Colonic mucosa (tissue), 4 donors: Measurements from ENCODE around the gene GFM2. TPM values are rescaled to one million over a fixed set of nuclear protein-coding genes. Genes with fewer than 3 reads are reported as not detected.

Experiments
- DNase-seq: peaks from one replicate; pipeline ENCODE4 v3.0.0-alpha.2; 2020
- H3K27ac ChIP-seq: fragments of 200-600 bp; one replicate; pipeline ENCODE4 v1.8.0; 2021
- H3K27me3 ChIP-seq: fragments of 200-600 bp; one replicate; pipeline ENCODE4 v1.8.0; 2021
- H3K36me3 ChIP-seq: fragments of 200-600 bp; one replicate; pipeline ENCODE4 v1.8.0; 2021
- H3K4me1 ChIP-seq: fragments of 200-600 bp; one replicate; pipeline ENCODE4 v1.8.0; 2021; ENCODE audit warnings: mild to moderate bottlenecking
- H3K4me3 ChIP-seq: fragments of 200-600 bp; one replicate; pipeline ENCODE4 v1.8.0; 2021
- H3K9ac ChIP-seq, 2 donors: one replicate each; pipeline ENCODE4 v1.7.0; 2013; ENCODE audit warnings: control low read depth in 2 of 2, low read depth in 2 of 2, low read length in 2 of 2
- H3K9me3 ChIP-seq: fragments of 200-600 bp; one replicate; pipeline ENCODE4 v1.8.0; 2021
- CTCF ChIP-seq: fragments of 200-600 bp; IDR thresholded peaks from one replicate; pipeline ENCODE4 v1.8.0; 2022; ENCODE audit warnings: antibody characterized with exemption, mild to moderate bottlenecking
- intact Hi-C: fragments of 100-400 bp; cut with DNase I; formaldehyde crosslinking; loops from one replicate; pipeline ENCODE4 v1.14.1; 2022
- total RNA-seq, 2 donors: library from RNA; stranded (reverse); fragmentation: NEBNext Ultra II Directional in 1 of 2; extraction: Animal tissue kit (Norgen Biotek cat#: 25700) in 1 of 2; gene quantifications; one replicate each; pipeline ENCODE4 v1.2.1, GENCODE V29; 2021
- donor health status: healthy.
- donor health status: DM: no; HTN: no; CAD: no.
- donor health status: DM: no; HTN: no; CAD: no.

Gene GFM2
- total RNA-seq, 2 donors from 2014 or later: 24.1 to 31.4 TPM

- Histone ChIP-seq H3K4me3 (no peak overlapping the region), H3K27ac (no peak overlapping the region), H3K4me1 (no peaks in the 10 kb centered on the region), H3K9ac (no peak overlapping the region), H3K36me3 (no peaks in the 10 kb centered on the region), H3K9me3 (no peaks in the 10 kb centered on the region), H3K27me3 (no peaks in the 10 kb centered on the region)
- no peak for DNase-seq
- TF ChIP-seq CTCF: no peak
- intact Hi-C loops: no loop called here
These were observed 44.6 kb downstream of the GFM2 start for GRCh38 chr5:74722271-74722670.

- Histone ChIP-seq H3K4me1 (no peaks in the 10 kb centered on the region), H3K36me3 (no peaks in the 10 kb centered on the region), H3K27ac (no peak overlapping the region), H3K9ac (no peak overlapping the region), H3K27me3 (no peaks in the 10 kb centered on the region), H3K4me3 (no peak overlapping the region), H3K9me3 (no peaks in the 10 kb centered on the region)
- intact Hi-C loops: no loop called here
- no peak for DNase-seq
- no peak for TF ChIP-seq CTCF
These were observed 49.3 kb downstream of the GFM2 start for GRCh38 chr5:74717596-74717995.

GRCh38 chr5:74693191-74693590 is 73.7 kb downstream of the GFM2 start:
- no peaks in the 10 kb centered on the region for H3K9me3 ChIP-seq
- peaks cover 7% of the 10 kb centered on the region for H3K36me3 ChIP-seq
- no peak overlapping the region for H3K27ac ChIP-seq
- TF ChIP-seq CTCF: no peak
- H3K27me3 ChIP-seq: no peaks in the 10 kb centered on the region
- no peak overlapping the region for H3K9ac ChIP-seq
- intact Hi-C loops: loop anchor here (10.0 kb wide), 1 partner anchor 72 kb away; the partner anchor contains the start of genes GFM2 and NSA2
- H3K4me1 ChIP-seq: no peaks in the 10 kb centered on the region
- no peak for DNase-seq
- no peak overlapping the region for H3K4me3 ChIP-seq

GRCh38 chr5:74686962-74687751 is 79.8 kb downstream of the GFM2 start:
- H3K36me3 ChIP-seq: peaks cover 7% of the 10 kb centered on the region
- H3K4me1 ChIP-seq: peaks cover 11% of the 10 kb centered on the region
- H3K27me3 ChIP-seq: no peaks in the 10 kb centered on the region
- H3K27ac ChIP-seq: no peak overlapping the region
- no peak overlapping the region for H3K4me3 ChIP-seq
- intact Hi-C loops: no loop called here
- no peaks in the 10 kb centered on the region for H3K9me3 ChIP-seq
- DNase-seq: no peak
- no peak for TF ChIP-seq CTCF
- no peak overlapping the region for H3K9ac ChIP-seq

- H3K9ac ChIP-seq: peak overlapping the region; percentile 83 to 96
- TF ChIP-seq CTCF: no peak
- H3K4me1 ChIP-seq: peaks cover 11% of the 10 kb centered on the region
- H3K36me3 ChIP-seq: peaks cover 5% of the 10 kb centered on the region
- no peaks in the 10 kb centered on the region for H3K27me3 ChIP-seq
- peak; percentile 32 for DNase-seq
- intact Hi-C loops: no loop called here
- peak overlapping the region; percentile 95 for H3K4me3 ChIP-seq
- H3K9me3 ChIP-seq: no peaks in the 10 kb centered on the region
- peak overlapping the region; percentile 89 for H3K27ac ChIP-seq
These were observed 80.8 kb downstream of the GFM2 start for GRCh38 chr5:74685979-74686631.
